ENCODE results near the gene RASGRF2.

RASGRF2 gene

DNA sequence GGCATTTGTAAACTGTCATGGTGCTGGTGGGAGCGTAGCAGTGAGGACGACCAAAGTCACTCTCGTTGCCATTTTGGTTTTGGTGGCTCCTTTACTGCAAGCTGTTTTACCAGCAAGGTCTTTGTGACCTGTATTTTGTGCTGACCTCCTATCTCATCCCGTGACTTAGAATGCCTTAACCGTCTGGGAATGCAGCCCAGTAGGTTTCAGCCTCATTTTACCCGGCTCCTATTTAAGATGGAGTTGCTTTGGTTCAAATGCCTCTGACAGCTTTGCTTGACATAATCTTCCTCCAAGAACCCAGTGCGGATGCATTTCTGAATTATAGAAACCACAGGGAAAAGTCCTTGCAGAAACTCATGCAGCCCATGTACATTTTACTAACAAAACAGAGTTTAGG, 3.9 kb upstream of the RASGRF2 start:
- DNase-seq: no peak

DNA sequence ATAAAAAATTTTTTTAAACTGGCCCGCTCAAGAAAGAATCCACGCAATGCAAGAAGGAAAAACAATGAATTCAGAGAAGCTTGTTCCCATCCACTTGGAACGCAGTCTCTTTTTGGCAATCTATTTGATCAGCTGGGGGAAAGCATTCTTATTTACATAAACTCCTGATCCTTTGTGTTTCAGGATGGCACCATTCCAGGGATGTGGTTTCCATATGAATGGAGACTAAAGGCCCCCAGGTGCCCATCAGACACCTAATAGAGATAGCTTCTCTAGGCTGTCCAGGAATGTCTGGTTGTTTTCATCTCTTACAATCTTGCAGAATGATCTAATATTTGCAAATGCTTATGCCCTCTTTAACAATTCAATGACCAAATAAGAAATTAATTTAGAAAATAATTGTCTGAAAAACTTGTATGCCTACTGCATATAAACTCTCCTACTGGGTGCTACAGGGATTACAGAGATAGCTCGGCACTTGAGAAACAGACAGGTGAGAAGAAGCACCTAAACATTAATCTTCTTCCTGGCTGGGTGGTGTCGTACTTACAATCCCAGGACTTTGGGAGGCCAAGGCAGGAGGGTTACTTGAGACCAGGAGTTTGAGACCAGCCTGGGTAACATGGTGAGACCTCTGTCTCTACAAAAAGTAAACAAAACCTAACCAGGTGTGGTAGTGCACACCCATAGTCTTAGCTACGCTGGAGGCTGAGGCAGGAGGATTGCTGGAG, 3.0 kb upstream of the RASGRF2 start:
- DNase-seq: peak; percentile 70

GRCh38 chr5:80958616-80959015, 1.5 kb upstream of the RASGRF2 start:
- DNase-seq: no peak

GRCh38 chr5:80959138-80959537, 1.0 kb upstream of the RASGRF2 start:
- DNase-seq: no peak

DNA sequence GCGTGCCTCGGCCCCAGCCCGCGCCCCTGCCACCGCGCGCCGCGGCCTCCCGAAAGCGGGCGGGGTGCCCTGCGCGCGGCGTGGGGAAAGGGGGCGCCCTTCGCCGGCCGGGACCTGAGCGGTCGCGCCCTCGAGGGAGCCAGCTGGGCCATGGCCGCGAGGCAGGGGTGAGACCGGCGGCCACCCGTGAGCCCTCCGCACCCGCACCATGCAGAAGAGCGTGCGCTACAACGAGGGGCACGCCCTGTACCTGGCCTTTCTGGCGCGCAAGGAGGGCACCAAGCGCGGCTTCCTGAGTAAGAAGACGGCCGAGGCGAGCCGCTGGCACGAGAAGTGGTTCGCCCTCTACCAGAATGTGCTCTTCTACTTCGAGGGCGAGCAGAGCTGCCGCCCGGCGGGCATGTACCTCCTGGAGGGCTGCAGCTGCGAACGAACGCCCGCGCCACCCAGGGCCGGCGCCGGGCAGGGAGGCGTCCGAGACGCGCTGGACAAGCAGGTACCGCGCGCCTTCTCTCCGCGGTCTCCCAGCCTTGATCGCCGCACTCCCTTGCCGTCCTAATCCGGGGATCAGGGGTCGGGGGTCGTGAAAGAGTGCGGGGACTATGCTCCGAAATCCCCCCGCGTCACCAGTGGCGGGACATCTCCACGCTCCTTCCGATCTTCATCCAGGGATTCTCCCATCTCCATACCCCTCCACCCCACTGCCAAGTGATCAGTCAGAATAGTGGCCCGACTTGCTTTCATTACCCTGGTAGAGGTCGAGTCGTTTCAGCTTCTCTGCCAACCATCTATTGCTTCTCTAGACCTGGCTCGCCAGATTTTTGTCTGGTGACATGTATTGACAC, 590 bp downstream of the RASGRF2 start:
- DNase-seq: no peak

GRCh38 chr5:80961376-80962281, 1.5 kb downstream of the RASGRF2 start:
- DNase-seq: no peak

DNA sequence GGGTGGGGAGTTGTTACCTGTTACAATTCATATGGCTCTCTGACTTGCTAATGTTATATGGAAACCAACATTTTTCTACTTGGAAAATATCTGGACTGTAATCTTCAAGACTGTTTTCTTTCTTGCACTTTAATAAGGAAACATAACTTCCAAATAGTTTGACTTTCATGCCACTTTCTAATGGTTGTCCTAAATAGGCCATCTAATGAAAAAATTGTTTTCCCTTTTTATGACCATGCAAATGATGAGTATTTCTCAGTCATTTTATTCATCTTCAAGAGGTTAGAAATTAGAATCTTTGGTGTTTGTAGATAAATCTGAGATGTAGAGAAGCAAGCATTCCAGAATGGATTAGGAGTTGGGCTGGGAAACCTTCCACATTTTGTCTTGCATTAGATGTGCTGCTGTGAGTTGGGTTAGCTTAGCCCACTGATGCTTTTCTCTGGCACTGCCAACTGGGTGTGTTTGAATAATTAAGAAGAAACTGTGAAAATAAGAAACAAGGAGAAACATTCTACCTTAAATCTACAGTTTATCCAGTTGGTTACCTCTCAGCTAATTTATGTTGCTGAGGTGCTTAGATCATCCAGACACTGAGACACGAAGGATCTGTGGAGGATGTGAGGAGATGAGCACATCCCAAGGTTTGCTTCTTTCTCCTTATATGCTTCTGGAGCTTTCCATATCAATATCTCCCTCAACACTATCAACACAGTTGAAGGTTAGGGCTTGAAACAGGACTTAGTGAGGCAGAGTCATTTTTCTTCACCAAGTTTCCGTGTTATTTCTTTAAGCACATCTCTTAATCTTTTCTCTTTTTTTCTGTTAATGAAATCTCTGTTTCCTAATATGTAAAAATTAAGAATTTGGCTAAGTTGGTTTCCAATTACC, 2.7 kb downstream of the RASGRF2 start:
- DNase-seq: no peak

DNA sequence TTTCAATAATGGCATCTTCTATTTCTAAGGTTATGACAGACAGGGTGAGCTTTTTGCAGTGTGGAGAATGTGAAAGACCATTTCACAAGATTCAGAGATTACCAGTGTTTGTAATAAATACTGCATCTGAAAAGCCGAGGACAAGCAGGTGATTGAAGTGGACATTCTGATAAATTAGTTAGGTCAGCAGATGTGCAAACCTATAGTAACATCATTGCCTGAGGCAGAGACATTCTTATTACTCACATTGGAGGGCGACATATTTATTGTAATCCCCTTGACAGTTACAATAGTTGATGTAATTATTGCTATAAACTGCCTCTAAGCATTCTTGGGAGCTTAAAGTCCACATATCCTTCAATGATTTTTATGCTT, 3.3 kb downstream of the RASGRF2 start:
- no peak for DNase-seq

DNA sequence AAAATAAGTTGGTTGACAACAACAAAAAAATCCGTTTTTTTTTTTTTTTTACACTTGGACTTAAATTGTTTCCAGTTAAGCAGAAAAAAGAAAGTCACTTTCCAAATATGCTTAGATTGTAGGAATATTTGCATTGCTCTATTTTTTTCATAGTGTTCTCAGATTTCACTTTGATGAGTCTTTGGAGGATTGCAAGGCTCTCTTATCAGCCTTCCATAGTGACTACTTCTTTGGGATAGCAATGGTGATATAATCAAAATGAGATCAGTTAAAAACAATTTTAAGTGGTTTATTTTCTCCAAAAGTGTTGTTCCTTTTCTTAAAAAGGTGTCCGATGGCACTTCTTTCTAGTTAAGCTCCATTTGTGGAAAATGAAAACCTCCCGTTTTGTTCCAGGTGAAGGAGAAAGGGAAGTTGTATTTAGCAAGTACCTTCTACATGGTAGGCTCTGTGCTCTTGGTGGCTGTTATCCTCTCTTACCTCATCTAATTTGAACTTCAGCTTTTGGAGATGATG, 3.9 kb downstream of the RASGRF2 start:
- no peak for DNase-seq

- DNase-seq: no peak
Measured at GRCh38 chr5:80964491-80964890, 4.3 kb downstream of the RASGRF2 start.

- no peak for DNase-seq
Measured at GRCh38 chr5:80964919-80965318, 4.8 kb downstream of the RASGRF2 start.

GRCh38 chr5:80967500-80968181, 7.5 kb downstream of the RASGRF2 start:
- no peak for DNase-seq

DNA sequence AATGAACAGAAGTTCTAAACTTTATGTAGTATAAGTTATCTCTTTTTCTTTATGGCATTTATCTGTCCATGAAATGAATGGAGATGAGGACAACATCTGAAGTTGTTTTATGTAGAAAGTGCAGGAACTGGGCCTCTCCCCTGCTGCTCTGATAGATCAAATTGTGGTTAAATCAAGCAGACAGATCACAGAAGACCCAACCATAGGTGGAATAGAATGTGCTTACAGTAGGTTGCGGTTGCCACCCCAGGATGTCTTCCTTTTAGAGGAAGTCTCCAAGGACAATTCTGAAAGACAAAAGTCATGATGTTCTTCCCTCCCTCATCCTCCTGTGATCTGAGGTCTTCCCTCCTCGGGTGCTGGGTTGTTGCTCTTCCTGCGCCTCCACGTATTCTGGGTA, 12.9 kb downstream of the RASGRF2 start:
- DNase-seq: no peak

DNA sequence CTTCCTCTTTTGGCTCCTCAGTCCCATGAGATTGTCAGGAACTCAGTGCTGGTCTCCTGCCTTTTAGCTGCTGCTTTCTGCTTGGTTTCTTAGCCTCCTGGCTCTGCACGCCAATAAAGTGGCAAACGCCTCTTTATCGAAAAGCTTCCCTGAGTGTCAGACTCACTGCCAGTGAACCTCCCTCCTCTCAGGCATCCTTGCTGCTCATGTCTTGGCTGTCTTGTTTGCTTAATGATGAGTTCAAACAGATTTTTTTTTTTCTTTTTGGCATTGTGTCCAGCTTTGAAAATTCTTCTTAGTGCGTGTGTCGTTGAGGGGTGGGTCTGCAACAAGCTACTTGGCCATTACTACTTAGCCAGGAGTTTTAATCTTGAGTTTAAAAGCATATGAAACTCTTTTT, 14.9 kb downstream of the RASGRF2 start:
- no peak for DNase-seq

DNA sequence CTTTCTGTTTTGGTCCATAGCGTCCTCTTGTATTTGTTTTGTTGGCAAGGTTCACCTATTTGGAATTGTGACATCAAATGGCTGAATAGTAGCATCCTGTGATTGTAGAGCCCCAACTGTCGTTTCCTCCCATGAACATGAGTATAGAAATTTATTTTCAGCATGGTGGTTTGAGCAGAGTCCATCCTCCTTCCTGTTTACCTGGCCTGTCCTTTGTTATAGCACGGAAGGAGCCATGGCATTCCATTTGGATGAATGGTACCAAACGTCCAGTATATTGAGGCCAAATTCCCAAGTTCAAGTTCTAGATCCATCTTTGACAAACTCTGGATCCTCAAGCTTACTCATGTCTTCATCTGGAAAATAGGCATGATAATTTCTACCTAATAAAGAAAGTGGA, 16.8 kb downstream of the RASGRF2 start:
- no peak for DNase-seq

- DNase-seq: no peak
Measured at GRCh38 chr5:80977764-80978163, 17.6 kb downstream of the RASGRF2 start.

DNA sequence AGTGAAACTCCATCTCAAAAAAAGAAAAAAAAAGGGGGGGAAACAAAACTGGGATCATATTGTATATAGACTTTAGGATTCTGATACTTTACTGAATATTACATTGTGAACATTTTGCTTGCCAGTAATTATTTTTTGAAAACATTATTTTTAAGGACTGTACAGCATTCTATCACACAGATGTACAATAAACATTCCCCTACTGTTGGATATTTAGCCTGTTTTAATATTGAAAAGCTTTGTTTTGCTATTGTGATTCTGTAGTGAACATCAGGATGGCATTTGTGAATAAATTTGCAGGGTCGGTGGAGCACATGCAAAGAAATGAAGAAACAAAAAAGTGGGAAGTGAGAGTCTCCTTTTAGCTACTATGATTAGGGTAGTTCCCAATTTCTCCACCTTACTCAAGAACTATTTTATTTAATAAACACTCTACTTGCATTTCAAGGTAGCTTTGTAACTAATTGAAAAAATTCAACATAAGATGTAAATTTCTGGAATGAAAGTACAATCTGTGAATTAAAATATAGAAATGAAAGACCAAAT, 18.7 kb downstream of the RASGRF2 start:
- DNase-seq: no peak

DNA sequence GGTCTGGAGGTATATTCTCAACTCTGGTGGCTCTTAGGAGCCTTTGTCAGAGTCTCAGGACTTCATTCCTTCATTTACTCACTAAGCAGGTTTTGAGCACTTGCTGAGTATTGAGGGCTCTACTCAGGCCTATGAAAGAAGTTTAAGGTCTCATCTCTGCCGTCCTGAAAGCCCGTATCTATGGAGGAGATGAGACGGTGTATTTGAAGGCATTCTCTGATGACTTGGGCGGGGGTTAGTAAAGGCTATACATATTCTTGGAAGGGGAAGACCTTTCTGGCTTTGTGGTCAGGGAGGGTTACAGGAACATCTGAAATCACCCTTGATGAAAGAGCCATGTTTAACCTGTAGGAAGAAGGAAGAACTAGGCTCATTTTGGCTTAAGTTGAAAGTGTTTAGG, 21.9 kb downstream of the RASGRF2 start:
- no peak for DNase-seq

DNA sequence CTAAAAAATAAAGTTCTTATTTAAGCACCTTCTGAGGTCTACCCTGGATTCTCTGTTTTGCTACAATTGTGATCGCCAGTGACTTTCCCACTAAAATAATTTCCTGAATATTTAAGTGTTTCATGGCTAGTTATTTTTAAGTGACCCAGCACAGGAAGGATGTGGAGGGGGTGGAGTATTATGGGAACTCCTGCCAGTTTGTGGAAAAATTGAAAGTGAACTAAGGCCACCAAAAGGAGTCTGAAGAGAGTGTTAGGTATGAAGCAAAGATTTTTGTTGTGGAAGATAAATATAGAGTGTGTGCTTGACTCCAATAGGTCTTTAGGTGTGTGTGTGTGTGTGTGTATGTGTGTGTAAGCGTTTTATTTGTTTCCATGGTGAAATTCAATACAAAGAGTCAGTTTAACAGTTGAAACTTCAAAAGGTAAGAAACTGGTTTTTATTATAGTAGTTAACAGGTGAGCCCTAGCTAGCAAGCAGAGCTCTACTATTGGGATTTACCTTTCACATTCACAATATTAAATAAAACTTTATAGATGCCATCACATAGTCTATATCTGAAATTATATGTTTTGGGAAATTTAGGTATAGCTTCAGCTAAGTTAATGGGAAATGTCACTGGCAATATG, 25.6 kb downstream of the RASGRF2 start:
- no peak for DNase-seq

- DNase-seq: no peak
Measured at GRCh38 chr5:80986382-80986781, 26.2 kb downstream of the RASGRF2 start.
